HepG2 (cell line): ENCODE data around the gene ACTL6A. TPM values are rescaled to one million over a fixed set of nuclear protein-coding genes. Genes with fewer than 3 reads are reported as not detected.

ENCODE experiments used
- ATAC-seq: fragments of 200-7000 bp; cut with Tn5 transposase; 3 replicates; pipeline ENCODE4 v1.9.1; 2020; ENCODE audit warnings: mild to moderate bottlenecking, moderate library complexity
- Bru-seq: library from RNA; stranded (reverse); fragments of 400-500 nt; gene quantifications from one replicate; lab custom pipeline; 2021; lab: Mats Ljungman, UMichigan
- BruChase-seq, 2 experiments: library from RNA; stranded (reverse); fragments of 400-500 nt; gene quantifications; one replicate each; lab custom pipeline; 2021; lab: Mats Ljungman, UMichigan
- BruUV-seq: library from RNA; stranded (reverse); fragments of 400-500 nt; replicated peaks from 2 replicates; lab custom pipeline; 2021; lab: Mats Ljungman, UMichigan
- CTCF ChIA-PET: fragments of 300-600 bp; formaldehyde crosslinking; extraction: SDS; loops from one replicate; lab custom pipeline; 2021; ENCODE audit warnings: low total read pairs, inconsistent platforms, low intra/inter-chr PET ratio; lab: Yijun Ruan, JAX
- POLR2A ChIA-PET: fragments of 350-600 bp; sonication (Branson Sonifier 250); formaldehyde crosslinking; loops from one replicate; lab custom pipeline; 2020; ENCODE audit warnings: antibody characterized with exemption, inconsistent platforms; lab: Yijun Ruan, JAX
- DNase-seq: peaks from one replicate; pipeline ENCODE4 v3.0.0-alpha.2; 2015; ENCODE audit warnings: low spot score
- FAIRE-seq: peaks from 3 replicates; lab custom pipeline; 2011; peaks lifted over from hg19 to GRCh38; lab: Jason Lieb, UNC
- H2AFZ ChIP-seq: one replicate; pipeline ENCODE4 v1.6.1; 2011; ENCODE audit warnings: low read length, inconsistent platforms
- H3K27ac ChIP-seq: fragments of 300-600 bp; 3 replicates; pipeline ENCODE4 v1.8.0; 2011; ENCODE audit warnings: mixed run types, mild to moderate bottlenecking, mixed read lengths, low read length, inconsistent platforms; ENCODE audit not compliant: insufficient read depth; ENCODE audit errors: extremely low read length
- H3K27me3 ChIP-seq, 2 experiments: fragments of 200-600 bp in 1 of 2; 2 replicates in 1 of 2; 3 replicates in 1 of 2; pipeline versions ENCODE4 v1.6.0 to v1.8.0; 2011; ENCODE audit warnings: low read length in 2 of 2, mild to moderate bottlenecking in 2 of 2, moderate library complexity in 2 of 2, inconsistent platforms in 1 of 2; ENCODE audit not compliant: insufficient read depth in 2 of 2, control insufficient read depth in 1 of 2
- H3K36me3 ChIP-seq, 2 experiments: fragments of 200-600 bp in 1 of 2; replicated peaks in 1 of 2; 2 replicates in 1 of 2; 3 replicates in 1 of 2; pipeline versions ENCODE4 v1.5.1 to v1.8.0; 2011; ENCODE audit warnings: low read length in 2 of 2, inconsistent platforms in 1 of 2; ENCODE audit not compliant: insufficient read depth in 2 of 2, control insufficient read depth in 1 of 2
- H3K4me1 ChIP-seq: 2 replicates; pipeline ENCODE4 v1.5.1; 2012; ENCODE audit warnings: low read length, inconsistent platforms; ENCODE audit not compliant: insufficient read depth
- H3K4me2 ChIP-seq: 2 replicates; pipeline ENCODE4 v1.6.0; 2011; ENCODE audit warnings: low read depth, low read length, inconsistent platforms
- H3K4me3 ChIP-seq, 3 experiments: fragments of 200-600 bp in 1 of 3; sonication (generic), shearing (Covaris generic) in 1 of 3; replicated peaks in 1 of 3; 2 replicates each; pipeline ENCODE4 v1.5.1; 2011 to 2016; ENCODE audit warnings: low read length in 3 of 3, inconsistent platforms in 2 of 3, low read depth in 2 of 3, mild to moderate bottlenecking in 2 of 3, control low read depth in 1 of 3, mixed read lengths in 1 of 3; ENCODE audit not compliant: insufficient read depth in 1 of 3
- H3K79me2 ChIP-seq: one replicate; pipeline ENCODE4 v1.6.1; 2011; ENCODE audit warnings: low read length, inconsistent platforms; ENCODE audit not compliant: insufficient read depth
- H3K9ac ChIP-seq: 2 replicates; pipeline ENCODE4 v1.6.0; 2011; ENCODE audit warnings: mild to moderate bottlenecking, low read depth, low read length, inconsistent platforms; ENCODE audit not compliant: insufficient read depth
- H3K9me3 ChIP-seq: 2 replicates; pipeline ENCODE4 v1.5.1; 2012; ENCODE audit warnings: mild to moderate bottlenecking, low read length
- H4K20me1 ChIP-seq: 2 replicates; pipeline ENCODE4 v1.6.0; 2011; ENCODE audit warnings: inconsistent platforms, mild to moderate bottlenecking, low read length, moderate library complexity; ENCODE audit not compliant: insufficient read depth
- BRCA1 ChIP-seq: sonication (generic); formaldehyde crosslinking; IDR thresholded peaks from 2 replicates; pipeline ENCODE4 v1.4.0; 2020; ENCODE audit warnings: missing genetic modification reagents
- CBFB ChIP-seq: sonication (generic); formaldehyde crosslinking; IDR thresholded peaks from 2 replicates; pipeline ENCODE4 v1.4.0; 2020; ENCODE audit warnings: missing genetic modification reagents
- ETV5 ChIP-seq: IDR thresholded peaks from 2 replicates; pipeline ENCODE4 v1.6.1; 2018; ENCODE audit warnings: missing biosample characterization, missing genetic modification reagents, inconsistent platforms, borderline replicate concordance
- HIVEP1 ChIP-seq: sonication (generic); formaldehyde crosslinking; IDR thresholded peaks from 2 replicates; pipeline ENCODE4 v1.4.0; 2020; ENCODE audit warnings: mild to moderate bottlenecking, missing genetic modification reagents
- KAT7 ChIP-seq: IDR thresholded peaks from 2 replicates; pipeline ENCODE4 v1.6.1; 2018; ENCODE audit warnings: borderline replicate concordance, missing compliant biosample characterization
- NFKBIZ ChIP-seq: IDR thresholded peaks from 2 replicates; pipeline ENCODE4 v1.6.1; 2018; ENCODE audit warnings: missing genetic modification reagents, missing compliant biosample characterization
- PHF8 ChIP-seq: sonication (generic); formaldehyde crosslinking; IDR thresholded peaks from 2 replicates; pipeline ENCODE4 v1.5.0; 2020; ENCODE audit warnings: missing genetic modification reagents
- ZNF337 ChIP-seq: sonication (generic); formaldehyde crosslinking; IDR thresholded peaks from 2 replicates; pipeline ENCODE4 v1.5.1; 2020; ENCODE audit warnings: missing genetic modification reagents, low read depth, mild to moderate bottlenecking, borderline replicate concordance
- ZNF652 ChIP-seq: IDR thresholded peaks from 2 replicates; pipeline ENCODE4 v1.6.1; 2016; ENCODE audit warnings: low read depth, borderline replicate concordance
- ZNF720 ChIP-seq: sonication (generic); formaldehyde crosslinking; IDR thresholded peaks from 2 replicates; pipeline ENCODE4 v1.4.0; 2020; ENCODE audit warnings: missing genetic modification reagents
- WGBS: methylation state at CpG from one replicate; pipeline ENCODE4 v1.1.6; 2017; ENCODE audit warnings: low lambda C conversion rate; 5-methylcytosine and 5-hydroxymethylcytosine counted together
- in situ Hi-C: cut with HindIII; loops from 2 replicates; pipeline ENCODE4 v1.10.0; 2017; ENCODE audit warnings: low pct_unique_long_range_greater_than_20kb; ENCODE audit not compliant: extremely low pct_ligation_motif_present
- intact Hi-C: fragments of 100-400 bp; cut with micrococcal nuclease; formaldehyde crosslinking; loops from one replicate; pipeline ENCODE4 v1.10.0; 2022; ENCODE audit not compliant: unreplicated experiment
- long read RNA-seq, 2 experiments: library from RNA in 1 of 2; library from polyadenylated mRNA in 1 of 2; stranded (forward) in 1 of 2; unstranded in 1 of 2; transcript quantifications; one replicate each; pipeline ENCODE4 v2.0.0, GENCODE V29; 2019 to 2022
- polyA minus RNA-seq, 3 experiments: library from RNA; depleted of rRNA, polyadenylated mRNA; stranded (reverse); fragments of >200 nt; gene quantifications; 2 replicates each; pipeline ENCODE4 v1.2.3, GENCODE V29; 2011; ENCODE audit warnings: low replicate concordance in 1 of 3
- polyA plus RNA-seq, 8 experiments: library from polyadenylated mRNA; depleted of rRNA in 3 of 8; stranded (reverse) in 7 of 8; unstranded in 1 of 8; fragments of >200 nt; fragmentation: Illumina TruSeq in 4 of 8; extraction: Trizol in 4 of 8; gene quantifications; 2 replicates each; pipeline versions ENCODE4 v1.2.1 to v1.2.3, GENCODE V29; 2011 to 2016; ENCODE audit warnings: low read depth in 4 of 8, missing spikeins in 1 of 8, mixed read lengths in 1 of 8; ENCODE audit not compliant: insufficient read depth in 1 of 8
- total RNA-seq, 5 experiments: library from RNA; depleted of rRNA; stranded (reverse); fragments of >200 nt; fragmentation: Illumina TruSeq; extraction: Trizol; gene quantifications; 2 replicates each; pipeline ENCODE4 v1.2.3, GENCODE V29; 2016; ENCODE audit warnings: low read depth in 1 of 5
- TF ChIP-seq, protein P1 (sequence below): sonication (generic); formaldehyde crosslinking; IDR thresholded peaks from 2 replicates; pipeline ENCODE4 v1.4.0; 2020; ENCODE audit warnings: missing genetic modification reagents, mild to moderate bottlenecking, borderline replicate concordance
- TF ChIP-seq, protein P2 (sequence below): sonication (generic); formaldehyde crosslinking; IDR thresholded peaks from 2 replicates; pipeline ENCODE4 v1.4.0; 2020; ENCODE audit warnings: mild to moderate bottlenecking, missing genetic modification reagents

ACTL6A gene
- total RNA-seq (2016; rRNA removed; fragmentation: Illumina TruSeq; extraction: Trizol) = 84.1 and 116 TPM in 2 replicates
- total RNA-seq (2016; cell fraction: cytosol; rRNA removed; fragmentation: Illumina TruSeq; extraction: Trizol; ENCODE audit: low read depth) = 16.4 and 20.7 TPM in 2 replicates
- 86.5 and 121 TPM in 2 replicates for total RNA-seq (2016; cell fraction: insoluble cytoplasmic fraction; rRNA removed; fragmentation: Illumina TruSeq; extraction: Trizol)
- 31.9 and 33.1 TPM in 2 replicates for total RNA-seq (2016; cell fraction: membrane; rRNA removed; fragmentation: Illumina TruSeq; extraction: Trizol)
- 55.0 and 58.8 TPM in 2 replicates for total RNA-seq (2016; cell fraction: nucleus; rRNA removed; fragmentation: Illumina TruSeq; extraction: Trizol)
- 43.7 and 58.1 TPM in 2 replicates for polyA plus RNA-seq (2011; rRNA removed)
- 35.5 and 40.7 TPM in 2 replicates for polyA plus RNA-seq (2011; cell fraction: cytosol; rRNA removed)
- polyA plus RNA-seq (2011; cell fraction: nucleus; rRNA removed) = 69.6 and 84.5 TPM in 2 replicates
- 28.8 and 43.7 TPM in 2 replicates for polyA plus RNA-seq (2012)
- polyA plus RNA-seq (2016; cell fraction: cytosol; fragmentation: Illumina TruSeq; extraction: Trizol; ENCODE audit: low read depth) = 10.2 and 11.3 TPM in 2 replicates
- 99.9 and 106 TPM in 2 replicates for polyA plus RNA-seq (2016; cell fraction: insoluble cytoplasmic fraction; fragmentation: Illumina TruSeq; extraction: Trizol; ENCODE audit: low read depth)
- 19.7 and 20.1 TPM in 2 replicates for polyA plus RNA-seq (2016; cell fraction: membrane; fragmentation: Illumina TruSeq; extraction: Trizol; ENCODE audit: low read depth)
- 110 and 131 TPM in 2 replicates for polyA plus RNA-seq (2016; cell fraction: nucleus; fragmentation: Illumina TruSeq; extraction: Trizol; ENCODE audit: insufficient read depth, low read depth)
- 18.2 and 73.1 TPM in 2 replicates for polyA minus RNA-seq (2011; rRNA and poly(A)+ RNA removed; ENCODE audit: low replicate concordance)
- polyA minus RNA-seq (2011; cell fraction: cytosol; rRNA and poly(A)+ RNA removed) = 22.5 and 24.9 TPM in 2 replicates
- 51.0 and 56.7 TPM in 2 replicates for polyA minus RNA-seq (2011; cell fraction: nucleus; rRNA and poly(A)+ RNA removed)
- Bru-seq, nascent RNA = percentile 75 among the genes with signal in this experiment
- BruChase-seq, experiment 1, labeled RNA remaining after a 6-hour chase = percentile 84 among the genes with signal in this experiment
- BruChase-seq, experiment 2, labeled RNA remaining after a 2-hour chase = percentile 77 among the genes with signal in this experiment
- long read RNA-seq, experiment 1, transcript ACTL6A-203 (14 exons, 1,750 nt) = minor isoform, 14 of 70 reads
- long read RNA-seq, experiment 1, transcript ACTL6A-202 (14 exons, 1,901 nt) = major isoform, 48 of 70 reads
- long read RNA-seq, experiment 1, partial matches to known transcripts = 5 of 70 reads
- long read RNA-seq, experiment 1, other reads (novel, unspliced or antisense) = 3 of 70 reads
- long read RNA-seq, experiment 2, transcript ACTL6A-202 (14 exons, 1,901 nt) = major isoform, 20 of 61 reads
- long read RNA-seq, experiment 2, partial matches to known transcripts = 20 of 61 reads
- long read RNA-seq, experiment 2, other reads (novel, unspliced or antisense) = 19 of 61 reads

GRCh38 chr3:179562591-179563270, at the start of gene ACTL6A:
Gene ACTL6A (plus strand): TSS chr3:179562926. CDS start chr3:179563093, 167 bp downstream.
- H3K9ac ChIP-seq = peak within 1 kb of the TSS; percentile 88
- peak within 1 kb of the TSS; percentile 77 for H3K4me2 ChIP-seq
- peak within 1 kb of the TSS; percentile 64 for H2AFZ ChIP-seq
- H3K27me3 ChIP-seq = no peaks in the 10 kb centered on the region
- no peaks in the 10 kb centered on the region for H3K9me3 ChIP-seq
- peaks cover 39% of the 10 kb centered on the region for H3K79me2 ChIP-seq
- H3K4me1 ChIP-seq = peaks cover 23% of the 10 kb centered on the region
- DNase-seq (peak; percentile 98), FAIRE-seq (peak; percentile 94), ATAC-seq (peak; percentile 97)
- under 1% methylated on average over 22 of the region's 55 CpGs for WGBS
- peak within 1 kb of the TSS; percentile 94 for H3K27ac ChIP-seq
- peak within 1 kb of the TSS; percentile 87 to 97 (median 91) for H3K4me3 ChIP-seq
- H4K20me1 ChIP-seq = no peaks in the 10 kb centered on the region
- ChIA-PET POLR2A (interaction anchor here (0.8 to 1.9 kb wide), 12 partner anchors 15 to 1039 kb away, joined by 3 to 19 read pairs (median 5); partner anchors contain the start of genes MRPL47, NDUFB5, PIK3CA and TTC14), CTCF (no interaction called here)
- BruUV-seq = no TSS peak
- intact Hi-C loops (loop anchor here (2.0 kb wide), 1 partner anchor 42 kb away; the partner anchor contains the start of genes MRPL47 and NDUFB5), in situ Hi-C loops (loop anchor here (25.0 kb wide), 1 partner anchor 425 kb away; the partner anchor contains the start of gene PIK3CA)
- no peaks in the 10 kb centered on the region for H3K36me3 ChIP-seq
- TF ChIP-seq HIVEP1 (CRISPR knock-in tag) = no peak
- no peak for TF ChIP-seq BRCA1 (CRISPR knock-in tag)
- TF ChIP-seq ZNF337 (CRISPR knock-in tag) = no peak
- TF ChIP-seq PHF8 (CRISPR knock-in tag) = peak; percentile 96
- TF ChIP-seq CBFB (CRISPR knock-in tag) = 0 out of 2 replicates have a peak, but pooled peaks have one; percentile 14
- 0 out of 2 replicates have a peak, but pooled peaks have one; percentile 16 for TF ChIP-seq NFKBIZ (CRISPR knock-in tag)
- TF ChIP-seq, protein P1, sequence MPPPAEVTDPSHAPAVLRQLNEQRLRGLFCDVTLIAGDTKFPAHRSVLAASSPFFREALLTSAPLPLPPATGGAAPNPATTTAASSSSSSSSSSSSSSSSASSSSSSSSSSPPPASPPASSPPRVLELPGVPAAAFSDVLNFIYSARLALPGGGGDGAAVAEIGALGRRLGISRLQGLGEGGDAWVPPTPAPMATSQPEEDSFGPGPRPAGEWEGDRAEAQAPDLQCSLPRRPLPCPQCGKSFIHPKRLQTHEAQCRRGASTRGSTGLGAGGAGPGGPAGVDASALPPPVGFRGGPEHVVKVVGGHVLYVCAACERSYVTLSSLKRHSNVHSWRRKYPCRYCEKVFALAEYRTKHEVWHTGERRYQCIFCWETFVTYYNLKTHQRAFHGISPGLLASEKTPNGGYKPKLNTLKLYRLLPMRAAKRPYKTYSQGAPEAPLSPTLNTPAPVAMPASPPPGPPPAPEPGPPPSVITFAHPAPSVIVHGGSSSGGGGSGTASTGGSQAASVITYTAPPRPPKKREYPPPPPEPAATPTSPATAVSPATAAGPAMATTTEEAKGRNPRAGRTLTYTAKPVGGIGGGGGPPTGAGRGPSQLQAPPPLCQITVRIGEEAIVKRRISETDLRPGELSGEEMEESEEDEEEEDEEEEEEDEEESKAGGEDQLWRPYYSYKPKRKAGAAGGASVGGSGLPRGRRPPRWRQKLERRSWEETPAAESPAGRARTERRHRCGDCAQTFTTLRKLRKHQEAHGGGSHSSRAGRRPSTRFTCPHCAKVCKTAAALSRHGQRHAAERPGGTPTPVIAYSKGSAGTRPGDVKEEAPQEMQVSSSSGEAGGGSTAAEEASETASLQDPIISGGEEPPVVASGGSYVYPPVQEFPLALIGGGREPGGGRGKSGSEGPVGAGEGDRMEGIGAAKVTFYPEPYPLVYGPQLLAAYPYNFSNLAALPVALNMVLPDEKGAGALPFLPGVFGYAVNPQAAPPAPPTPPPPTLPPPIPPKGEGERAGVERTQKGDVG (CRISPR knock-in tag) = no peak; the same call in 1 of the 2 replicates
- TF ChIP-seq, protein P2, sequence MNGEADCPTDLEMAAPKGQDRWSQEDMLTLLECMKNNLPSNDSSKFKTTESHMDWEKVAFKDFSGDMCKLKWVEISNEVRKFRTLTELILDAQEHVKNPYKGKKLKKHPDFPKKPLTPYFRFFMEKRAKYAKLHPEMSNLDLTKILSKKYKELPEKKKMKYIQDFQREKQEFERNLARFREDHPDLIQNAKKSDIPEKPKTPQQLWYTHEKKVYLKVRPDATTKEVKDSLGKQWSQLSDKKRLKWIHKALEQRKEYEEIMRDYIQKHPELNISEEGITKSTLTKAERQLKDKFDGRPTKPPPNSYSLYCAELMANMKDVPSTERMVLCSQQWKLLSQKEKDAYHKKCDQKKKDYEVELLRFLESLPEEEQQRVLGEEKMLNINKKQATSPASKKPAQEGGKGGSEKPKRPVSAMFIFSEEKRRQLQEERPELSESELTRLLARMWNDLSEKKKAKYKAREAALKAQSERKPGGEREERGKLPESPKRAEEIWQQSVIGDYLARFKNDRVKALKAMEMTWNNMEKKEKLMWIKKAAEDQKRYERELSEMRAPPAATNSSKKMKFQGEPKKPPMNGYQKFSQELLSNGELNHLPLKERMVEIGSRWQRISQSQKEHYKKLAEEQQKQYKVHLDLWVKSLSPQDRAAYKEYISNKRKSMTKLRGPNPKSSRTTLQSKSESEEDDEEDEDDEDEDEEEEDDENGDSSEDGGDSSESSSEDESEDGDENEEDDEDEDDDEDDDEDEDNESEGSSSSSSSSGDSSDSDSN (CRISPR knock-in tag) = peak; percentile 77
- no peak for TF ChIP-seq ZNF720
- peak; percentile 72; the same call in 1 of the 2 replicates for TF ChIP-seq KAT7 (CRISPR knock-in tag)
- peak; percentile 74 for TF ChIP-seq ETV5 (CRISPR knock-in tag)
- TF ChIP-seq ZNF652 = no peak
